ENCODE data around the gene LIPC. TPM values are rescaled to one million over a fixed set of nuclear protein-coding genes. Genes with fewer than 3 reads are reported as not detected.

LIPC gene
- total RNA-seq, 1 experiment from 2014 or later, result not detected

DNA sequence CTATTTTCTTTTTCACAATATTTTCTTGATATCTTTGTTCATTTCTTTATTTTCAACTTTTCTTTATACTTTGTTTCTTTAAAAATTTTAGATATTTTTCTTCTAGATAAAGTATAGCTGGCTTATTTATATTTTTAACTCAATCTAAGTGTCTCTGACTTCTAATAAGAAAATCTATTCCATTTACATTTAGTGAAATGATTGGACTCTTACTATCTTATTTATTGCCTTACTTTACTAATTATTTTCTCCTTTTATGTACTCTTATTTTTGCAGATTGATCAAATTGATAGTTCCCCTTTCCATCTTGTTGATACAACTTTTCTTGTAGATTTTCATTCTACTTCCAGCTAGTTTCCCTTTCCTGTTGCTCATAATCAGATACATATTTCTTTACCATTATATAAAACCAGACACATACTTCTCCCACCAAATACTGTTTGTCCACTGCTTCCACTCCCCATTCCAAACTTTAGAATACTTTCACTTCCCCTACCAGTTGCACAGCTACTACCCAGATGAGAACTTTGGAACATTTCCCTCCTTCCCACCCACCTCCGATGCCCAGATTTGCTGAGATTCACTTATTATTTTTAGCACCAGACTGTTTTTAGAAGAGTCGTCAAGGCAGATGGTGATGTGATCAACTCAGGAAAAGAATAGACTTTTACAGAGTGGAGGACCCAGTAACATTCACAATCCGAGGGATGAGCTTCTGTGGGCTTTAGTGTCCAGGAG is 151.5 kb downstream of the LIPC start:
- TF ChIP-seq, protein P1, sequence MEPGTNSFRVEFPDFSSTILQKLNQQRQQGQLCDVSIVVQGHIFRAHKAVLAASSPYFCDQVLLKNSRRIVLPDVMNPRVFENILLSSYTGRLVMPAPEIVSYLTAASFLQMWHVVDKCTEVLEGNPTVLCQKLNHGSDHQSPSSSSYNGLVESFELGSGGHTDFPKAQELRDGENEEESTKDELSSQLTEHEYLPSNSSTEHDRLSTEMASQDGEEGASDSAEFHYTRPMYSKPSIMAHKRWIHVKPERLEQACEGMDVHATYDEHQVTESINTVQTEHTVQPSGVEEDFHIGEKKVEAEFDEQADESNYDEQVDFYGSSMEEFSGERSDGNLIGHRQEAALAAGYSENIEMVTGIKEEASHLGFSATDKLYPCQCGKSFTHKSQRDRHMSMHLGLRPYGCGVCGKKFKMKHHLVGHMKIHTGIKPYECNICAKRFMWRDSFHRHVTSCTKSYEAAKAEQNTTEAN (CRISPR knock-in tag; IDR thresholded peaks at IDR 0.05), result no peak
- TF ChIP-seq TEAD4 (CRISPR knock-in tag; IDR thresholded peaks at IDR 0.05), result no peak
- no peak for TF ChIP-seq FOXJ3 (CRISPR knock-in tag; IDR thresholded peaks at IDR 0.05; ENCODE audit: borderline replicate concordance)
- TF ChIP-seq, protein P2, sequence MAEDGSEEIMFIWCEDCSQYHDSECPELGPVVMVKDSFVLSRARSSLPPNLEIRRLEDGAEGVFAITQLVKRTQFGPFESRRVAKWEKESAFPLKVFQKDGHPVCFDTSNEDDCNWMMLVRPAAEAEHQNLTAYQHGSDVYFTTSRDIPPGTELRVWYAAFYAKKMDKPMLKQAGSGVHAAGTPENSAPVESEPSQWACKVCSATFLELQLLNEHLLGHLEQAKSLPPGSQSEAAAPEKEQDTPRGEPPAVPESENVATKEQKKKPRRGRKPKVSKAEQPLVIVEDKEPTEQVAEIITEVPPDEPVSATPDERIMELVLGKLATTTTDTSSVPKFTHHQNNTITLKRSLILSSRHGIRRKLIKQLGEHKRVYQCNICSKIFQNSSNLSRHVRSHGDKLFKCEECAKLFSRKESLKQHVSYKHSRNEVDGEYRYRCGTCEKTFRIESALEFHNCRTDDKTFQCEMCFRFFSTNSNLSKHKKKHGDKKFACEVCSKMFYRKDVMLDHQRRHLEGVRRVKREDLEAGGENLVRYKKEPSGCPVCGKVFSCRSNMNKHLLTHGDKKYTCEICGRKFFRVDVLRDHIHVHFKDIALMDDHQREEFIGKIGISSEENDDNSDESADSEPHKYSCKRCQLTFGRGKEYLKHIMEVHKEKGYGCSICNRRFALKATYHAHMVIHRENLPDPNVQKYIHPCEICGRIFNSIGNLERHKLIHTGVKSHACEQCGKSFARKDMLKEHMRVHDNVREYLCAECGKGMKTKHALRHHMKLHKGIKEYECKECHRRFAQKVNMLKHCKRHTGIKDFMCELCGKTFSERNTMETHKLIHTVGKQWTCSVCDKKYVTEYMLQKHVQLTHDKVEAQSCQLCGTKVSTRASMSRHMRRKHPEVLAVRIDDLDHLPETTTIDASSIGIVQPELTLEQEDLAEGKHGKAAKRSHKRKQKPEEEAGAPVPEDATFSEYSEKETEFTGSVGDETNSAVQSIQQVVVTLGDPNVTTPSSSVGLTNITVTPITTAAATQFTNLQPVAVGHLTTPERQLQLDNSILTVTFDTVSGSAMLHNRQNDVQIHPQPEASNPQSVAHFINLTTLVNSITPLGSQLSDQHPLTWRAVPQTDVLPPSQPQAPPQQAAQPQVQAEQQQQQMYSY (CRISPR knock-in tag; IDR thresholded peaks at IDR 0.05), result no peak
- no peak for TF ChIP-seq ZSCAN18 (CRISPR knock-in tag; IDR thresholded peaks at IDR 0.05)
- TF ChIP-seq HMGA2 (CRISPR knock-in tag; IDR thresholded peaks at IDR 0.05), result no peak
- TF ChIP-seq ARID4B (CRISPR knock-in tag; IDR thresholded peaks at IDR 0.05; ENCODE audit: borderline replicate concordance), result no peak
- TF ChIP-seq ZNF396 (CRISPR knock-in tag; IDR thresholded peaks at IDR 0.05; ENCODE audit: borderline replicate concordance), result no peak
- no peak for TF ChIP-seq GRHL2 (CRISPR knock-in tag; IDR thresholded peaks at IDR 0.05; ENCODE audit: insufficient replicate concordance, severe bottlenecking)
- ChIA-PET CTCF (no interaction called here), POLR2A (interaction anchor here (0.5 kb wide), 1 partner anchor 52 kb away, joined by 3 read pairs; no protein-coding TSS in a partner anchor)
- ATAC-seq (no peak), DNase-seq (ENCODE audit: low spot score) (no peak)
- Mint-ChIP-seq H3K9me3 (peaks cover 16% of the 10 kb centered on the region), H3K4me1 (peaks cover 3% of the 10 kb centered on the region), H3K4me3 (no peak overlapping the region), H3K36me3 (peaks cover 3% of the 10 kb centered on the region; the same call in 1 of the 2 replicates), H3K27ac (no peak overlapping the region), H3K27me3 (ENCODE audit: low read depth) (no peaks in the 10 kb centered on the region)

DNA sequence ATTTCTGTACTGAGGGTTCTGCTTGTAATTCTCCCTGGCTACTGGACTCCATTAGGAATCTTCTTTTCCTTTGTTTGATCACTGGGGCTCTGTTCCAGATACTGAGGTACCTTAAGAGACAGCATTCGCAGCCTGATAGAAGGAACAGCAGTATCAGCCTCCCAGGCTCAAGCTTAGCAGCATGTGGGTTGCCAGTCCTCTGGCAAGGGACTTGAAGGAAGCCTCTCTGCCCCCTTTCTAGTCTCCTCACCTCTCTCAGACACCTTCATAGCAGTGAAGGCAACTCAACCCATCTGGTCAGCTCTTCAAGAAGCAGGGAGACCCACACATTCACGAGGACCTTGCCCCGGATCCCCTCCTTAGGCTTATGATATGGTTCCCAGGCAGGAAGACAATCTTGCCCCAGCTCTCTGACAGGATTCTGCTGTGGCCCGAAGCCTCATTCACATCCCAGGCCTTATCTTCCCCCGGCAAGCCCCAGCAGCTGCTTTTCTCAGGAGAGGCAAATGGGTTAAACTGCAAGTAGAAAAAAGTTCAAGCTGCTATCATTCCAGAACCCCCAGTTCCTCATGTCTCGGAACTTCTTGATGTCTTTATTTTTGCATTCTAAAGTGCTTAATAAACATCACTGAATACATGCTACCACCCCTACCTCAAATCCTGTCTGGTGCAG is 153.1 kb downstream of the LIPC start:
- CTCF ChIA-PET, result no interaction called here

More for the DNA sequence above, 153.1 kb downstream of the LIPC start:
- peaks cover 16% of the 10 kb centered on the region for H3K9me3 Mint-ChIP-seq
- H3K4me3 Mint-ChIP-seq, result no peak overlapping the region
- TF ChIP-seq, protein P3, sequence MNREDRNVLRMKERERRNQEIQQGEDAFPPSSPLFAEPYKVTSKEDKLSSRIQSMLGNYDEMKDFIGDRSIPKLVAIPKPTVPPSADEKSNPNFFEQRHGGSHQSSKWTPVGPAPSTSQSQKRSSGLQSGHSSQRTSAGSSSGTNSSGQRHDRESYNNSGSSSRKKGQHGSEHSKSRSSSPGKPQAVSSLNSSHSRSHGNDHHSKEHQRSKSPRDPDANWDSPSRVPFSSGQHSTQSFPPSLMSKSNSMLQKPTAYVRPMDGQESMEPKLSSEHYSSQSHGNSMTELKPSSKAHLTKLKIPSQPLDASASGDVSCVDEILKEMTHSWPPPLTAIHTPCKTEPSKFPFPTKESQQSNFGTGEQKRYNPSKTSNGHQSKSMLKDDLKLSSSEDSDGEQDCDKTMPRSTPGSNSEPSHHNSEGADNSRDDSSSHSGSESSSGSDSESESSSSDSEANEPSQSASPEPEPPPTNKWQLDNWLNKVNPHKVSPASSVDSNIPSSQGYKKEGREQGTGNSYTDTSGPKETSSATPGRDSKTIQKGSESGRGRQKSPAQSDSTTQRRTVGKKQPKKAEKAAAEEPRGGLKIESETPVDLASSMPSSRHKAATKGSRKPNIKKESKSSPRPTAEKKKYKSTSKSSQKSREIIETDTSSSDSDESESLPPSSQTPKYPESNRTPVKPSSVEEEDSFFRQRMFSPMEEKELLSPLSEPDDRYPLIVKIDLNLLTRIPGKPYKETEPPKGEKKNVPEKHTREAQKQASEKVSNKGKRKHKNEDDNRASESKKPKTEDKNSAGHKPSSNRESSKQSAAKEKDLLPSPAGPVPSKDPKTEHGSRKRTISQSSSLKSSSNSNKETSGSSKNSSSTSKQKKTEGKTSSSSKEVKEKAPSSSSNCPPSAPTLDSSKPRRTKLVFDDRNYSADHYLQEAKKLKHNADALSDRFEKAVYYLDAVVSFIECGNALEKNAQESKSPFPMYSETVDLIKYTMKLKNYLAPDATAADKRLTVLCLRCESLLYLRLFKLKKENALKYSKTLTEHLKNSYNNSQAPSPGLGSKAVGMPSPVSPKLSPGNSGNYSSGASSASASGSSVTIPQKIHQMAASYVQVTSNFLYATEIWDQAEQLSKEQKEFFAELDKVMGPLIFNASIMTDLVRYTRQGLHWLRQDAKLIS (CRISPR knock-in tag; IDR thresholded peaks at IDR 0.05; ENCODE audit: borderline replicate concordance), result no peak
- ATAC-seq, result no peak
- no peaks in the 10 kb centered on the region for H3K27me3 Mint-ChIP-seq (ENCODE audit: low read depth)
- DNase-seq (ENCODE audit: low spot score), result no peak
- no peak overlapping the region for H3K27ac Mint-ChIP-seq
- POLR2A ChIA-PET, result interaction anchor here (0.8 to 1.4 kb wide), 2 partner anchors 14 to 186 kb away, joined by 3 read pairs; no protein-coding TSS in a partner anchor
- peaks cover 3% of the 10 kb centered on the region; the same call in 1 of the 2 replicates for H3K36me3 Mint-ChIP-seq
- H3K4me1 Mint-ChIP-seq, result peaks cover 3% of the 10 kb centered on the region
